PFSK-1 (cell line): ENCODE measurements around the gene G6PD.

Experiments
- FOXP2 ChIP-seq: optimal IDR thresholded peaks from 2 replicates; pipeline ENCODE3; 2011; ENCODE audit warnings: borderline replicate concordance, control low read depth, inconsistent platforms; ENCODE audit not compliant: insufficient read depth; ENCODE audit errors: extremely low read length, extremely low read depth
- POLR2AphosphoS5 ChIP-seq: IDR thresholded peaks from 2 replicates; pipeline ENCODE4 v1.6.1; 2012; ENCODE audit warnings: low read depth, mild to moderate bottlenecking, control low read depth, low read length, moderate library complexity
- SIN3A ChIP-seq: IDR thresholded peaks from 2 replicates; pipeline ENCODE4 v1.6.1; 2012; ENCODE audit warnings: mild to moderate bottlenecking, low read length, moderate library complexity, borderline replicate concordance; ENCODE audit not compliant: insufficient read depth
- TAF1 ChIP-seq: IDR thresholded peaks from 2 replicates; pipeline ENCODE4 v1.6.1; 2012; ENCODE audit warnings: low read length, control low read depth, borderline replicate concordance; ENCODE audit not compliant: insufficient read depth
- TF ChIP-seq, protein P1 (sequence below), 2 experiments: IDR thresholded peaks; 2 replicates each; pipeline versions ENCODE4 v1.6.1 to v1.8.0; 2011 to 2012; ENCODE audit warnings: low read depth in 2 of 2, low read length in 2 of 2, control low read depth in 1 of 2, inconsistent platforms in 1 of 2, mild to moderate bottlenecking in 1 of 2, moderate library complexity in 1 of 2; ENCODE audit not compliant: insufficient read depth in 1 of 2

GRCh38 chrX:154511761-154512160 is 34.9 kb downstream of the G6PD start:
- TF ChIP-seq POLR2AphosphoS5 (no peak), SIN3A (no peak), TAF1 (no peak), FOXP2 (no peak)
- TF ChIP-seq, protein P1, sequence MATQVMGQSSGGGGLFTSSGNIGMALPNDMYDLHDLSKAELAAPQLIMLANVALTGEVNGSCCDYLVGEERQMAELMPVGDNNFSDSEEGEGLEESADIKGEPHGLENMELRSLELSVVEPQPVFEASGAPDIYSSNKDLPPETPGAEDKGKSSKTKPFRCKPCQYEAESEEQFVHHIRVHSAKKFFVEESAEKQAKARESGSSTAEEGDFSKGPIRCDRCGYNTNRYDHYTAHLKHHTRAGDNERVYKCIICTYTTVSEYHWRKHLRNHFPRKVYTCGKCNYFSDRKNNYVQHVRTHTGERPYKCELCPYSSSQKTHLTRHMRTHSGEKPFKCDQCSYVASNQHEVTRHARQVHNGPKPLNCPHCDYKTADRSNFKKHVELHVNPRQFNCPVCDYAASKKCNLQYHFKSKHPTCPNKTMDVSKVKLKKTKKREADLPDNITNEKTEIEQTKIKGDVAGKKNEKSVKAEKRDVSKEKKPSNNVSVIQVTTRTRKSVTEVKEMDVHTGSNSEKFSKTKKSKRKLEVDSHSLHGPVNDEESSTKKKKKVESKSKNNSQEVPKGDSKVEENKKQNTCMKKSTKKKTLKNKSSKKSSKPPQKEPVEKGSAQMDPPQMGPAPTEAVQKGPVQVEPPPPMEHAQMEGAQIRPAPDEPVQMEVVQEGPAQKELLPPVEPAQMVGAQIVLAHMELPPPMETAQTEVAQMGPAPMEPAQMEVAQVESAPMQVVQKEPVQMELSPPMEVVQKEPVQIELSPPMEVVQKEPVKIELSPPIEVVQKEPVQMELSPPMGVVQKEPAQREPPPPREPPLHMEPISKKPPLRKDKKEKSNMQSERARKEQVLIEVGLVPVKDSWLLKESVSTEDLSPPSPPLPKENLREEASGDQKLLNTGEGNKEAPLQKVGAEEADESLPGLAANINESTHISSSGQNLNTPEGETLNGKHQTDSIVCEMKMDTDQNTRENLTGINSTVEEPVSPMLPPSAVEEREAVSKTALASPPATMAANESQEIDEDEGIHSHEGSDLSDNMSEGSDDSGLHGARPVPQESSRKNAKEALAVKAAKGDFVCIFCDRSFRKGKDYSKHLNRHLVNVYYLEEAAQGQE (IDR thresholded peaks at IDR 0.05; ENCODE audit: insufficient read depth in 1 of 2, low read depth in 2 of 2, low read length in 2 of 2): no peak
